Ishikawa (cell line): ENCODE measurements around the gene CCNH.

Experiments
- CEBPB ChIP-seq: IDR thresholded peaks from 2 replicates; pipeline ENCODE4 v1.6.1; 2012
- CREB1 ChIP-seq: IDR thresholded peaks from 2 replicates; pipeline ENCODE4 v1.6.1; 2012; ENCODE audit warnings: low read depth
- EGR1 ChIP-seq: IDR thresholded peaks from 2 replicates; pipeline ENCODE4 v1.6.1; 2012
- EP300 ChIP-seq: IDR thresholded peaks from 2 replicates; pipeline ENCODE4 v1.6.1; 2012; ENCODE audit warnings: borderline replicate concordance
- FOXM1 ChIP-seq: IDR thresholded peaks from 2 replicates; pipeline ENCODE4 v1.6.1; 2012; ENCODE audit warnings: low read depth, borderline replicate concordance
- MAX ChIP-seq: IDR thresholded peaks from 2 replicates; pipeline ENCODE4 v1.6.1; 2012
- NFIC ChIP-seq: IDR thresholded peaks from 2 replicates; pipeline ENCODE4 v1.6.1; 2012
- RAD21 ChIP-seq: IDR thresholded peaks from 2 replicates; pipeline ENCODE4 v1.6.1; 2012; ENCODE audit warnings: low read depth
- REST ChIP-seq: IDR thresholded peaks from 2 replicates; pipeline ENCODE4 v1.6.1; 2012; ENCODE audit warnings: low read depth, mild to moderate bottlenecking
- TAF1 ChIP-seq: IDR thresholded peaks from 2 replicates; pipeline ENCODE4 v1.6.1; 2012; ENCODE audit warnings: low read depth, mild to moderate bottlenecking
- TCF12 ChIP-seq: IDR thresholded peaks from 2 replicates; pipeline ENCODE4 v1.6.1; 2012; ENCODE audit warnings: low read depth
- TEAD4 ChIP-seq: IDR thresholded peaks from 2 replicates; pipeline ENCODE4 v1.6.1; 2012
- USF1 ChIP-seq: IDR thresholded peaks from 2 replicates; pipeline ENCODE4 v1.6.1; 2012
- YY1 ChIP-seq: IDR thresholded peaks from 2 replicates; pipeline ENCODE4 v1.6.1; 2012; ENCODE audit warnings: low read depth
- ZBTB7A ChIP-seq: IDR thresholded peaks from 2 replicates; pipeline ENCODE4 v1.6.1; 2012; ENCODE audit warnings: low read depth

CCNH gene

GRCh38 chr5:87385802-87386201, 26.9 kb downstream of the CCNH start:
- TF ChIP-seq EGR1 (no peak), RAD21 (no peak), NFIC (no peak), USF1 (no peak), CEBPB (no peak), REST (no peak), TAF1 (no peak), TCF12 (no peak), FOXM1 (no peak), YY1 (no peak), CREB1 (no peak), EP300 (no peak)

GRCh38 chr5:87383216-87383615, 29.5 kb downstream of the CCNH start:
- TF ChIP-seq REST (no peak), NFIC (no peak), MAX (no peak), TCF12 (no peak), CEBPB (no peak), FOXM1 (no peak), EP300 (no peak)

- TF ChIP-seq TEAD4 (no peak), CEBPB (no peak; the same call in 1 of the 2 replicates)
Measured at GRCh38 chr5:87382224-87382623, 30.5 kb downstream of the CCNH start.

GRCh38 chr5:87372705-87373104, 40.0 kb downstream of the CCNH start:
- TF ChIP-seq NFIC (no peak), TCF12 (no peak), ZBTB7A (no peak), USF1 (no peak), YY1 (no peak), TAF1 (no peak), CREB1 (no peak), REST (no peak), FOXM1 (no peak), TEAD4 (no peak), MAX (no peak)

GRCh38 chr5:87369431-87369830, 43.3 kb downstream of the CCNH start:
- TF ChIP-seq EGR1 (no peak), CREB1 (no peak), EP300 (no peak)

GRCh38 chr5:87368601-87369000, 44.1 kb downstream of the CCNH start:
- TF ChIP-seq ZBTB7A (no peak), EP300 (no peak), FOXM1 (no peak), RAD21 (no peak), MAX (no peak), EGR1 (no peak), TEAD4 (no peak), YY1 (no peak), TCF12 (no peak), REST (no peak), TAF1 (no peak), CREB1 (no peak), USF1 (no peak), CEBPB (no peak), NFIC (no peak)
